ENCODE results near the gene MYH11.

The MYH11 gene

GRCh38 chr16:15705064-15705565, 151.7 kb downstream of the MYH11 start:
- TF ChIP-seq, protein P1, sequence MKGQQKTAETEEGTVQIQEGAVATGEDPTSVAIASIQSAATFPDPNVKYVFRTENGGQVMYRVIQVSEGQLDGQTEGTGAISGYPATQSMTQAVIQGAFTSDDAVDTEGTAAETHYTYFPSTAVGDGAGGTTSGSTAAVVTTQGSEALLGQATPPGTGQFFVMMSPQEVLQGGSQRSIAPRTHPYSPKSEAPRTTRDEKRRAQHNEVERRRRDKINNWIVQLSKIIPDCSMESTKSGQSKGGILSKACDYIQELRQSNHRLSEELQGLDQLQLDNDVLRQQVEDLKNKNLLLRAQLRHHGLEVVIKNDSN (IDR thresholded peaks at IDR 0.05), result no peak
- TF ChIP-seq TCF12 (IDR thresholded peaks at IDR 0.05; ENCODE audit: low read depth), result no peak
- no peak for TF ChIP-seq ZBTB7A (IDR thresholded peaks at IDR 0.05; ENCODE audit: low read depth)
- no peak for TF ChIP-seq CREB1 (IDR thresholded peaks at IDR 0.05; ENCODE audit: low read depth)
- TF ChIP-seq, protein P2, sequence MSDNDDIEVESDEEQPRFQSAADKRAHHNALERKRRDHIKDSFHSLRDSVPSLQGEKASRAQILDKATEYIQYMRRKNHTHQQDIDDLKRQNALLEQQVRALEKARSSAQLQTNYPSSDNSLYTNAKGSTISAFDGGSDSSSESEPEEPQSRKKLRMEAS (IDR thresholded peaks at IDR 0.05), result no peak
- TF ChIP-seq EP300 (IDR thresholded peaks at IDR 0.05; ENCODE audit: borderline replicate concordance), result no peak
- no peak for TF ChIP-seq NFIC (IDR thresholded peaks at IDR 0.05)
- TF ChIP-seq CEBPB (IDR thresholded peaks at IDR 0.05), result no peak
- TF ChIP-seq FOXM1 (IDR thresholded peaks at IDR 0.05; ENCODE audit: borderline replicate concordance, low read depth), result no peak
- TF ChIP-seq EGR1 (IDR thresholded peaks at IDR 0.05), result no peak
- TF ChIP-seq TEAD4 (IDR thresholded peaks at IDR 0.05), result no peak
- no peak for TF ChIP-seq YY1 (IDR thresholded peaks at IDR 0.05; ENCODE audit: low read depth)
- TF ChIP-seq, protein P3, sequence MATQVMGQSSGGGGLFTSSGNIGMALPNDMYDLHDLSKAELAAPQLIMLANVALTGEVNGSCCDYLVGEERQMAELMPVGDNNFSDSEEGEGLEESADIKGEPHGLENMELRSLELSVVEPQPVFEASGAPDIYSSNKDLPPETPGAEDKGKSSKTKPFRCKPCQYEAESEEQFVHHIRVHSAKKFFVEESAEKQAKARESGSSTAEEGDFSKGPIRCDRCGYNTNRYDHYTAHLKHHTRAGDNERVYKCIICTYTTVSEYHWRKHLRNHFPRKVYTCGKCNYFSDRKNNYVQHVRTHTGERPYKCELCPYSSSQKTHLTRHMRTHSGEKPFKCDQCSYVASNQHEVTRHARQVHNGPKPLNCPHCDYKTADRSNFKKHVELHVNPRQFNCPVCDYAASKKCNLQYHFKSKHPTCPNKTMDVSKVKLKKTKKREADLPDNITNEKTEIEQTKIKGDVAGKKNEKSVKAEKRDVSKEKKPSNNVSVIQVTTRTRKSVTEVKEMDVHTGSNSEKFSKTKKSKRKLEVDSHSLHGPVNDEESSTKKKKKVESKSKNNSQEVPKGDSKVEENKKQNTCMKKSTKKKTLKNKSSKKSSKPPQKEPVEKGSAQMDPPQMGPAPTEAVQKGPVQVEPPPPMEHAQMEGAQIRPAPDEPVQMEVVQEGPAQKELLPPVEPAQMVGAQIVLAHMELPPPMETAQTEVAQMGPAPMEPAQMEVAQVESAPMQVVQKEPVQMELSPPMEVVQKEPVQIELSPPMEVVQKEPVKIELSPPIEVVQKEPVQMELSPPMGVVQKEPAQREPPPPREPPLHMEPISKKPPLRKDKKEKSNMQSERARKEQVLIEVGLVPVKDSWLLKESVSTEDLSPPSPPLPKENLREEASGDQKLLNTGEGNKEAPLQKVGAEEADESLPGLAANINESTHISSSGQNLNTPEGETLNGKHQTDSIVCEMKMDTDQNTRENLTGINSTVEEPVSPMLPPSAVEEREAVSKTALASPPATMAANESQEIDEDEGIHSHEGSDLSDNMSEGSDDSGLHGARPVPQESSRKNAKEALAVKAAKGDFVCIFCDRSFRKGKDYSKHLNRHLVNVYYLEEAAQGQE (IDR thresholded peaks at IDR 0.05; ENCODE audit: low read depth), result no peak

- TF ChIP-seq, protein P2 (IDR thresholded peaks at IDR 0.05), result no peak
- no peak for TF ChIP-seq EP300 (IDR thresholded peaks at IDR 0.05; ENCODE audit: borderline replicate concordance)
- TF ChIP-seq TEAD4 (IDR thresholded peaks at IDR 0.05), result peak; percentile 58
- TF ChIP-seq NFIC (IDR thresholded peaks at IDR 0.05), result no peak
- TF ChIP-seq, protein P1 (IDR thresholded peaks at IDR 0.05), result no peak
- TF ChIP-seq YY1 (IDR thresholded peaks at IDR 0.05; ENCODE audit: low read depth), result no peak
- peak; percentile 75 for TF ChIP-seq RAD21 (IDR thresholded peaks at IDR 0.05; ENCODE audit: low read depth)
- no peak for TF ChIP-seq CEBPB (IDR thresholded peaks at IDR 0.05)
- no peak for TF ChIP-seq EGR1 (IDR thresholded peaks at IDR 0.05)
Observed at GRCh38 chr16:15704545-15704987, 152.3 kb downstream of the MYH11 start.

- TF ChIP-seq YY1 (IDR thresholded peaks at IDR 0.05; ENCODE audit: low read depth) (no peak), ZBTB7A (IDR thresholded peaks at IDR 0.05; ENCODE audit: low read depth) (no peak), RAD21 (IDR thresholded peaks at IDR 0.05; ENCODE audit: low read depth) (no peak), TCF12 (IDR thresholded peaks at IDR 0.05; ENCODE audit: low read depth) (no peak), TEAD4 (IDR thresholded peaks at IDR 0.05) (no peak), NFIC (IDR thresholded peaks at IDR 0.05) (no peak), FOXM1 (IDR thresholded peaks at IDR 0.05; ENCODE audit: borderline replicate concordance, low read depth) (no peak), CREB1 (IDR thresholded peaks at IDR 0.05; ENCODE audit: low read depth) (no peak), TAF1 (IDR thresholded peaks at IDR 0.05; ENCODE audit: low read depth) (no peak), EGR1 (IDR thresholded peaks at IDR 0.05) (no peak), CEBPB (IDR thresholded peaks at IDR 0.05) (no peak), EP300 (IDR thresholded peaks at IDR 0.05; ENCODE audit: borderline replicate concordance) (no peak)
- TF ChIP-seq, protein P1 (IDR thresholded peaks at IDR 0.05), result no peak
- TF ChIP-seq, protein P2 (IDR thresholded peaks at IDR 0.05), result no peak
Observed at GRCh38 chr16:15703029-15703736, 153.6 kb downstream of the MYH11 start.

- no peak for TF ChIP-seq FOXM1 (IDR thresholded peaks at IDR 0.05; ENCODE audit: borderline replicate concordance, low read depth)
- TF ChIP-seq EP300 (IDR thresholded peaks at IDR 0.05; ENCODE audit: borderline replicate concordance), result no peak
- TF ChIP-seq, protein P1 (IDR thresholded peaks at IDR 0.05), result no peak
- TF ChIP-seq YY1 (IDR thresholded peaks at IDR 0.05; ENCODE audit: low read depth), result no peak
- TF ChIP-seq, protein P3 (IDR thresholded peaks at IDR 0.05; ENCODE audit: low read depth), result no peak
- TF ChIP-seq TEAD4 (IDR thresholded peaks at IDR 0.05), result no peak
Observed at GRCh38 chr16:15701975-15702970, 154.6 kb downstream of the MYH11 start.

All from Ishikawa (cell line).